ENCODE measurements around the gene PADI1.

DNA sequence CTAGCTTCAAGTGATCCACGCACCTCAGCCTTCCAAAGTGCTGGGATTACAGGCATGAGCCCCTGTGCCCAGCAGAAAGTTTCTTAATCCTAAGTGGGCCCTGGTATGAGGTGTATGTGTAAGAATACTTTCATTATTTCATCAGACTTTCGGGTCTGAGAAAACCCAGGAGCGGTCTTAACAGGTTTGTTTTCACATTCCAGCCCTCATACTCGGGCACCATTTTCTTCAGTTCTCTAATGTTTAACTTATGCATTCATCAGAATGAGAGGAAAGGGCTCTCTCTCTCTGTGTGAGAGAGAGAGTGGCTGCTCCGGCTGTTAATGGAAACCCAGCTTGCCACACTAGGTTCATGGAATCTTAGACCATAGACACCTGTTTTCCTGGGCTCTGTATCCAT is 4.2 kb upstream of the PADI1 start:
- no peak for TF ChIP-seq CTCF (IDR thresholded peaks at IDR 0.05)
- no peak for TF ChIP-seq EZH2 (IDR thresholded peaks at IDR 0.05; ENCODE audit: borderline replicate concordance, insufficient read depth, low read depth, low read length, poor library complexity, severe bottlenecking)

Measured in B cell (primary cell).